H1 (cell line): Measurements from ENCODE around the gene BAIAP2. TPM values are rescaled to one million over a fixed set of nuclear protein-coding genes. Genes with fewer than 3 reads are reported as not detected.

Experiments
- CTCF ChIA-PET: fragments of 300-600 bp; sonication (Branson Sonifier 250); formaldehyde crosslinking; loops from one replicate; lab custom pipeline; 2021; ENCODE audit not compliant: partially characterized antibody; lab: Charles Lee
- POLR2A ChIA-PET: fragments of 300-600 bp; sonication (Branson Sonifier 250); formaldehyde crosslinking; loops from one replicate; lab custom pipeline; 2021; ENCODE audit warnings: inconsistent platforms; ENCODE audit not compliant: partially characterized antibody; lab: Charles Lee
- DNase-seq, 2 experiments: peaks; one replicate each; pipeline versions ENCODE4 v3.0.0 to v3.0.0-alpha.2; 2010 to 2022; ENCODE audit warnings: low spot score in 2 of 2, low read depth in 1 of 2, mixed read lengths in 1 of 2
- FAIRE-seq: peaks from 2 replicates; lab custom pipeline; 2011; peaks lifted over from hg19 to GRCh38; lab: Jason Lieb, UNC
- H2AFZ ChIP-seq: 2 replicates; pipeline ENCODE4 v1.8.1; 2012; ENCODE audit warnings: low read length, inconsistent platforms
- H2AK5ac ChIP-seq: 2 replicates; pipeline ENCODE4 v1.6.1; 2013; ENCODE audit warnings: low read depth, low read length
- H2BK120ac ChIP-seq: replicated peaks from 2 replicates; pipeline ENCODE3; 2013; ENCODE audit warnings: low read depth, low read length, inconsistent platforms
- H2BK12ac ChIP-seq: 2 replicates; pipeline ENCODE4 v1.6.1; 2013; ENCODE audit warnings: low read depth, low read length
- H2BK15ac ChIP-seq: 2 replicates; pipeline ENCODE4 v1.6.1; 2013; ENCODE audit warnings: low read length
- H2BK20ac ChIP-seq: 2 replicates; pipeline ENCODE4 v1.6.1; 2013; ENCODE audit warnings: low read length
- H2BK5ac ChIP-seq: 2 replicates; pipeline ENCODE4 v1.6.1; 2013; ENCODE audit warnings: low read depth, low read length
- H3K14ac ChIP-seq: 2 replicates; pipeline ENCODE4 v1.6.1; 2013; ENCODE audit warnings: inconsistent platforms; ENCODE audit not compliant: insufficient read length
- H3K18ac ChIP-seq: 2 replicates; pipeline ENCODE4 v1.6.1; 2013; ENCODE audit warnings: low read length; ENCODE audit errors: extremely low read depth
- H3K23ac ChIP-seq: 2 replicates; pipeline ENCODE4 v1.6.1; 2013; ENCODE audit warnings: inconsistent platforms; ENCODE audit not compliant: insufficient read length
- H3K23me2 ChIP-seq: 2 replicates; pipeline ENCODE4 v1.6.1; 2013; ENCODE audit warnings: low read depth, low read length
- H3K27ac ChIP-seq: 2 replicates; pipeline ENCODE4 v1.6.1; 2011; ENCODE audit warnings: low read depth, low read length, inconsistent platforms
- H3K27me3 ChIP-seq, 4 experiments: replicated peaks in 1 of 4; 1 replicate in 1 of 4; 2 replicates in 3 of 4; pipeline versions ENCODE4 v1.6.1 to v1.8.1; 2011 to 2013; ENCODE audit warnings: low read length in 3 of 4, mild to moderate bottlenecking in 3 of 4, inconsistent platforms in 2 of 4, mixed read lengths in 2 of 4, moderate library complexity in 1 of 4; ENCODE audit not compliant: control insufficient read depth in 3 of 4, insufficient read depth in 3 of 4; ENCODE audit errors: extremely low read depth in 1 of 4
- H3K36me3 ChIP-seq, 4 experiments: 2 replicates each; pipeline versions ENCODE4 v1.6.1 to v1.8.1; 2011 to 2013; ENCODE audit warnings: mild to moderate bottlenecking in 4 of 4, low read length in 3 of 4, moderate library complexity in 2 of 4, control low read depth in 1 of 4, inconsistent platforms in 1 of 4; ENCODE audit not compliant: insufficient read depth in 4 of 4, control insufficient read depth in 2 of 4
- H3K4ac ChIP-seq: replicated peaks from 2 replicates; pipeline ENCODE3; 2013; ENCODE audit warnings: low read length, low read depth, mixed read lengths, inconsistent platforms; ENCODE audit not compliant: insufficient read length
- H3K4me1 ChIP-seq, 4 experiments: replicated peaks in 1 of 4; 1 replicate in 1 of 4; 2 replicates in 3 of 4; pipeline versions ENCODE4 v1.6.1 to v1.8.1; 2011 to 2013; ENCODE audit warnings: low read length in 3 of 4, inconsistent platforms in 2 of 4, mixed read lengths in 1 of 4; ENCODE audit not compliant: insufficient read depth in 4 of 4, control insufficient read depth in 3 of 4
- H3K4me2 ChIP-seq, 2 experiments: 2 replicates each; pipeline versions ENCODE4 v1.6.1 to v1.8.1; 2011 to 2013; ENCODE audit warnings: low read depth in 2 of 2, low read length in 2 of 2, control low read depth in 1 of 2, inconsistent platforms in 1 of 2, mild to moderate bottlenecking in 1 of 2; ENCODE audit not compliant: insufficient read depth in 1 of 2
- H3K4me3 ChIP-seq, 4 experiments: fragments of 200-600, 300-600 bp in 1 of 4; sonication (generic), shearing (Covaris generic), sonication (Bioruptor Twin) in 1 of 4; 2 replicates each; pipeline versions ENCODE4 v1.5.1 to v1.8.1; 2011 to 2016; ENCODE audit warnings: low read length in 4 of 4, low read depth in 3 of 4, control low read depth in 2 of 4, inconsistent platforms in 2 of 4, mild to moderate bottlenecking in 2 of 4, mixed read lengths in 1 of 4, moderate library complexity in 1 of 4; ENCODE audit not compliant: insufficient read depth in 2 of 4; ENCODE audit errors: extremely low read depth in 1 of 4
- H3K56ac ChIP-seq: replicated peaks from 2 replicates; pipeline ENCODE3; 2013; ENCODE audit warnings: low read depth, mild to moderate bottlenecking, mixed read lengths, low read length, inconsistent platforms; ENCODE audit not compliant: insufficient read length
- H3K79me1 ChIP-seq: 2 replicates; pipeline ENCODE4 v1.6.1; 2013; ENCODE audit warnings: low read depth, low read length, control low read depth
- H3K79me2 ChIP-seq, 2 experiments: 2 replicates each; pipeline versions ENCODE4 v1.6.1 to v1.8.1; 2012 to 2013; ENCODE audit warnings: low read length in 2 of 2, mild to moderate bottlenecking in 2 of 2, inconsistent platforms in 1 of 2; ENCODE audit not compliant: insufficient read depth in 2 of 2, control insufficient read depth in 1 of 2
- H3K9ac ChIP-seq, 4 experiments: replicated peaks in 1 of 4; 1 replicate in 1 of 4; 2 replicates in 3 of 4; pipeline versions ENCODE4 v1.6.1 to v1.8.1; 2011 to 2013; ENCODE audit warnings: low read depth in 3 of 4, low read length in 3 of 4, control low read depth in 2 of 4, mild to moderate bottlenecking in 2 of 4, moderate library complexity in 2 of 4, inconsistent platforms in 1 of 4; ENCODE audit errors: extremely low read depth in 1 of 4
- H3K9me3 ChIP-seq, 2 experiments: 2 replicates each; pipeline versions ENCODE4 v1.6.1 to v1.8.1; 2012 to 2013; ENCODE audit warnings: mild to moderate bottlenecking in 2 of 2, moderate library complexity in 2 of 2, control low read depth in 1 of 2, inconsistent platforms in 1 of 2, low read depth in 1 of 2, low read length in 1 of 2, mixed read lengths in 1 of 2; ENCODE audit not compliant: insufficient read depth in 2 of 2
- H4K20me1 ChIP-seq, 2 experiments: replicated peaks in 1 of 2; 2 replicates each; pipeline versions ENCODE3 to v1.8.1; 2011 to 2013; ENCODE audit warnings: inconsistent platforms in 2 of 2, low read length in 2 of 2, mild to moderate bottlenecking in 1 of 2; ENCODE audit not compliant: insufficient read depth in 2 of 2, control insufficient read depth in 1 of 2
- H4K5ac ChIP-seq: 2 replicates; pipeline ENCODE4 v1.6.1; 2013; ENCODE audit warnings: low read length, low read depth, mixed read lengths, inconsistent platforms; ENCODE audit not compliant: insufficient read length
- H4K8ac ChIP-seq: 2 replicates; pipeline ENCODE4 v1.8.0; 2013; ENCODE audit warnings: mild to moderate bottlenecking, moderate library complexity, low read length, inconsistent platforms; ENCODE audit not compliant: insufficient read depth; ENCODE audit errors: extremely low read depth
- H4K91ac ChIP-seq: replicated peaks from 2 replicates; pipeline ENCODE3; 2013; ENCODE audit warnings: low read length, mixed read lengths, inconsistent platforms; ENCODE audit not compliant: insufficient read length
- CBX8 ChIP-seq: fragments of 300-800, 300-1000 bp; sonication (generic); IDR thresholded peaks from 2 replicates; pipeline ENCODE4 v1.7.1; 2016; ENCODE audit warnings: low read depth, low read length, borderline replicate concordance
- SIX5 ChIP-seq: IDR thresholded peaks from 2 replicates; pipeline ENCODE4 v1.6.1; 2011; ENCODE audit warnings: mild to moderate bottlenecking, low read depth, low read length
- WGBS, 2 experiments: shearing (Covaris generic) in 1 of 2; methylation state at CpG; one replicate each; pipeline versions ENCODE4 v1.1.6 to v1.1.7; 2013 to 2015; ENCODE audit warnings: low lambda C conversion rate in 2 of 2, mixed read lengths in 2 of 2, inconsistent platforms in 1 of 2, low coverage in 1 of 2, missing lambda C conversion rate in 1 of 2; ENCODE audit not compliant: insufficient replicate concordance in 2 of 2, insufficient coverage in 1 of 2, insufficient read length in 1 of 2; ENCODE audit errors: extremely low coverage in 1 of 2, missing lambda C conversion rate in 1 of 2; 5-methylcytosine and 5-hydroxymethylcytosine counted together
- polyA plus RNA-seq, 7 experiments: library from polyadenylated mRNA; depleted of rRNA in 3 of 7; stranded (reverse) in 5 of 7; unstranded in 2 of 7; fragments of >200 nt in 5 of 7; fragments of 200-250 nt in 2 of 7; gene quantifications; 1 replicate in 5 of 7; 2 replicates in 1 of 7; 4 replicates in 1 of 7; pipeline versions ENCODE4 v1.2.1 to v1.2.3, GENCODE V29; 2011 to 2013; ENCODE audit warnings: missing spikeins in 2 of 7, mixed read lengths in 2 of 7
- total RNA-seq: library from RNA; stranded (reverse); fragmentation: NEBNext Ultra II Directional; extraction: Animal tissue kit (Norgen Biotek cat#: 25700); gene quantifications from 2 replicates; pipeline ENCODE4 v1.2.1, GENCODE V29; 2021
- TF ChIP-seq, protein P1 (sequence below): IDR thresholded peaks from 2 replicates; pipeline ENCODE4 v1.6.1; 2012; ENCODE audit warnings: inconsistent platforms
- TF ChIP-seq, protein P2 (sequence below), 3 experiments: IDR thresholded peaks; 1 replicate in 2 of 3; 2 replicates in 1 of 3; pipeline versions ENCODE4 v1.5.1 to v1.6.1; 2011; ENCODE audit warnings: low read length in 3 of 3, mild to moderate bottlenecking in 3 of 3, inconsistent platforms in 2 of 3, low read depth in 1 of 3, moderate library complexity in 1 of 3; ENCODE audit not compliant: insufficient read depth in 1 of 3; ENCODE audit errors: control extremely low read depth in 1 of 3

BAIAP2 gene
- total and polyA plus RNA-seq, 2 of the 8 experiments (the other 6 are each of a cell fraction or from before 2014, with no cell fraction given) = 10.0 to 22.8 TPM

DNA sequence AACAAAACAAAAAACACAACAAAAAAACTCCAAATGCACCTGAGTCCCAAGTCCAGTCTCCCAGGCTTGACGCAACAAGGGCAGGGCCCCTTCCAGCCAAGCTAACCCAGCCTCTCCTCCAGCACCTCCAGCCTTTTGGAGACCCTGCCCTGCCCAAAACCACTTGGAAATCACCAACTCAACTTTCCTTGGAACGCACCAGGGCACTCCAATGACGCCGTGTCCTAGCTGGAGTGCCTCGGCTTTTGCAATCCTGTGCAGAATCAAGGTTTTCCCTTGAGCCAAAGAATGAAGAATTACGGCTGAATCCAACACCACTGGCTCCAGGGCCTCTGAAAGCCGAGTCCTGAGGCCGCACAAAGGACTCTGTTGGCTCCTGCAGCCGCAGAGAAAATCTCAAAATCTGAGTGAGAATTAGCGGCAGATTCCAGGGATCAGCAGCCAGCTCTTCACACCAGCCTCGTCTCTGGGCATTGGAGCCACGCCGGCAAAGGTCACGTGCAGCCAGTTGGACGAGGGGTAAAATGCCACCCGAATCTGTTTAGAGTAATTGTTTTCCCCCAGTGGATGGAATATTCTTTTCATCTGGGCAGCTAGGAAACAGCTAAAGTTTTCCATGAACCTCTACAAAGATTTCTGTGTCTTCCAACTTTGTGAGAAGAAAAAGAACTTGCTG is 9.7 kb upstream of the BAIAP2 start:
- no peak overlapping the region for H3K9ac ChIP-seq

More for the DNA sequence above, 9.7 kb upstream of the BAIAP2 start:
- peak overlapping the region; percentile 36; the same call in 1 of the 2 replicates for H4K8ac ChIP-seq
- no peak overlapping the region for H3K4me3 ChIP-seq
- H2BK5ac ChIP-seq = no peak overlapping the region
- H3K56ac ChIP-seq = no peak overlapping the region
- no peak overlapping the region for H3K14ac ChIP-seq
- no peak overlapping the region for H2BK20ac ChIP-seq
- POLR2A ChIA-PET = interaction anchor here (5.9 kb wide), 1 partner anchor 10 kb away, joined by 41 read pairs; the partner anchor contains the start of gene BAIAP2
- no peaks in the 10 kb centered on the region; a peak in 3 of 7 replicates for H3K27me3 ChIP-seq
- no peaks in the 10 kb centered on the region for H3K36me3 ChIP-seq
- H2AFZ ChIP-seq = no peak overlapping the region
- H3K23me2 ChIP-seq = no peaks in the 10 kb centered on the region
- no peak overlapping the region for H3K4me2 ChIP-seq
- no peak overlapping the region for H3K27ac ChIP-seq
- no peak overlapping the region for H4K5ac ChIP-seq
- H2AK5ac ChIP-seq = no peak overlapping the region
- H2BK15ac ChIP-seq = no peak overlapping the region
- TF ChIP-seq, protein P1, sequence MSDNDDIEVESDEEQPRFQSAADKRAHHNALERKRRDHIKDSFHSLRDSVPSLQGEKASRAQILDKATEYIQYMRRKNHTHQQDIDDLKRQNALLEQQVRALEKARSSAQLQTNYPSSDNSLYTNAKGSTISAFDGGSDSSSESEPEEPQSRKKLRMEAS = no peak
- no peak for TF ChIP-seq CBX8
- TF ChIP-seq, protein P2, sequence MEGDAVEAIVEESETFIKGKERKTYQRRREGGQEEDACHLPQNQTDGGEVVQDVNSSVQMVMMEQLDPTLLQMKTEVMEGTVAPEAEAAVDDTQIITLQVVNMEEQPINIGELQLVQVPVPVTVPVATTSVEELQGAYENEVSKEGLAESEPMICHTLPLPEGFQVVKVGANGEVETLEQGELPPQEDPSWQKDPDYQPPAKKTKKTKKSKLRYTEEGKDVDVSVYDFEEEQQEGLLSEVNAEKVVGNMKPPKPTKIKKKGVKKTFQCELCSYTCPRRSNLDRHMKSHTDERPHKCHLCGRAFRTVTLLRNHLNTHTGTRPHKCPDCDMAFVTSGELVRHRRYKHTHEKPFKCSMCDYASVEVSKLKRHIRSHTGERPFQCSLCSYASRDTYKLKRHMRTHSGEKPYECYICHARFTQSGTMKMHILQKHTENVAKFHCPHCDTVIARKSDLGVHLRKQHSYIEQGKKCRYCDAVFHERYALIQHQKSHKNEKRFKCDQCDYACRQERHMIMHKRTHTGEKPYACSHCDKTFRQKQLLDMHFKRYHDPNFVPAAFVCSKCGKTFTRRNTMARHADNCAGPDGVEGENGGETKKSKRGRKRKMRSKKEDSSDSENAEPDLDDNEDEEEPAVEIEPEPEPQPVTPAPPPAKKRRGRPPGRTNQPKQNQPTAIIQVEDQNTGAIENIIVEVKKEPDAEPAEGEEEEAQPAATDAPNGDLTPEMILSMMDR (IDR thresholded peaks at IDR 0.05; ENCODE audit: control extremely low read depth in 1 of 3, insufficient read depth in 1 of 3, low read depth in 1 of 3, low read length in 3 of 3) = no peak
- TF ChIP-seq SIX5 = no peak
- peaks cover 0 to 3% of the 10 kb centered on the region in 2 experiments for H4K20me1 ChIP-seq
- FAIRE-seq = no peak
- CTCF ChIA-PET = interaction anchor here (0.7 to 12.9 kb wide), 16 partner anchors 11 to 513 kb away, joined by 3 to 110 read pairs (median 6); no protein-coding TSS in a partner anchor
- no peaks in the 10 kb centered on the region for H3K79me2 ChIP-seq
- no peak for DNase-seq
- H4K91ac ChIP-seq = no peak overlapping the region
- 88% methylated on average over 16 of the region's 16 CpGs; no CpG with 5 or more reads in 1 of the 2 experiments for WGBS, 2 experiments
- H3K23ac ChIP-seq = no peak overlapping the region
- no peak overlapping the region for H2BK120ac ChIP-seq
- H3K18ac ChIP-seq = no peak overlapping the region
- H3K4ac ChIP-seq = no peak overlapping the region
- H3K4me1 ChIP-seq = peaks cover 0 to 3% (median 0%) of the 10 kb centered on the region in 4 experiments; a peak in 3 of 7 replicates
- H3K9me3 ChIP-seq = no peaks in the 10 kb centered on the region; a peak in 1 of 4 replicates
- H3K79me1 ChIP-seq = no peaks in the 10 kb centered on the region
- no peak overlapping the region for H2BK12ac ChIP-seq
